ENCODE data around the gene BRAP. TPM values are rescaled to one million over a fixed set of nuclear protein-coding genes. Genes with fewer than 3 reads are reported as not detected.
"Not testable (repeated sequence)": the region's sequence is repeated elsewhere in the genome, so short reads cannot be mapped to it uniquely, and the experiment has no call there.

Gene BRAP
- total RNA-seq, 2 donors from 2014 or later: 12.9 to 13.0 TPM

DNA sequence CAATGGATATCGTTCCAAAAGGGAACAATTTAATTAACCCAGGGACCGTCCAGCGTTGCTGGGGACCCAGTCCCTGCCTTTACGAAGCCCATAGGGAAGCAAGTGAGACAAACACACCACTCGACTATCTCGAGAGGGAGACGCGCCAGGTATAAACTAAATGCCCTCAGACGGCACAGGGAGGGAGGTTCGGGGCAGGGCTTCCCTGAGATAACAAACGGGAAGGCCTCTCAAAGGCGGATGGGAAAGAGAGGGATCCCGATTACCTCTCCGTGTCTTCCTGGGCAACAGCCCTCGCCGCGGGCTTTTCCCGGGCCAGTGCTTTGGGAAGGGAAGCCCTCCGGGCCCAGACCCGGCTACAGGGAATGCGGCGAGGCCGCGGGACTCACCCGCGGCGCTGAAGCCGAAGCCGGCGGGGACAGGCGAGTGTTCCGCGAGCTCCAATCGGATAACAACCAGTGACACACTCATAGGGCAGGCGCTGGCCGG, 390 bp downstream of the BRAP start:
- ATAC-seq (peak; percentile 6 to 34), DNase-seq (peak; percentile 28)
- intact Hi-C loops (cut with DNase I): loop anchor here in 1 of 2 donors (10.0 kb wide), 1 partner anchor 291 kb away; no protein-coding TSS in a partner anchor

DNA sequence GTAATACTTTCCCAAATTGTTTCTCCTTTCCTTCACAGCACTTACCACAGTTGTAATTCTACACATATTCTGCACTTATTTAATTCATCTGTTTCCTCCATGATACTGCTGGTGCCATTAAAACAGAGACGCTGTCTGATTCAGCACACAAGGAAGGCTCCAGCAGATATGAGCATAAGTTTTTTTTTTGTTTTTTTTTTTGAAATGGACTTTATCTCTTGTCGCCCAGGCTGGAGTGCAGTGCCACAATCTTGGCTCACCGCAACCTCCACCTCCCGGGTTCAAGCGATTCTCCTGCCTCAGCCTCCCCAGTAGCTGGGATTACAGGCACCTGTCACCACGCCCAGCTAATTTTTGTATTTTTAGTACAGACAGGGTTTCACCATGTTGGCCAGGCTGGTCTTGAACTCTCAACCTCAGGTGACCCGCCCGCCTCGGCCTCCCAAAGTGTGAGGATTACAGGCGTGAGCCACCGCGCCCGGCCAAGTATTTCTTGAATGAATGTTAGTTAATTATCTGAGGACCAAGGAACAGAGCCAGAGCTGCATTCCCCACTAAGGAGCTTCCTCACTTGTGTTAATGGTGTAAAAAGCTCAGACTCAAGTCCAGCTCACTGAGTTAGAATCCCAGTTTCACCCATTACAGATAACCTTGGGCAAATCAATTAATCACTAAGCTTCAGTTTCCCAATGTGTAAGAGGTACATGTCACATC, 1.1 kb downstream of the BRAP start:
- not testable (repeated sequence) for DNase-seq, ATAC-seq
- intact Hi-C loops (cut with DNase I): loop anchor here in 1 of 2 donors (10.0 kb wide), 1 partner anchor 290 kb away; no protein-coding TSS in a partner anchor

DNA sequence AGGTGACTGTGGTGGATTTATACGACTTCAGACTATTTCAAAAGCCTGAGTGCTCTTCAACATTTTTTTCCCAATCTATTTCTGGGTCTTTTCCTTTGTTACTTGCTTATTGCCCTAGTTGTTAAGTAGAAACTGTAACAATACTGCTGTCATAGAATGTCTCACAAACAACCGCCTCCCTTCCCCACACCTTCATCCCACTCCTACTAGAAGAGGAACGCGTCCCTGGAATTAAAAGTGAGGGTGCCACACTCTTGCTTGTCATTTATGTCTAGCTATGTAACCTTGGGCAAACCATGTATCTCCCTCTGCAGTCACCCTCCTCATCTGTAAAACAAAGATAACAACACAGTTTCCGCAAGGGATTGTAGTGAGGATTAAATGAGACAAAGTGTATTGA, 8.6 kb downstream of the BRAP start:
- DNase-seq (no peak), ATAC-seq (no peak)
- intact Hi-C loops (cut with DNase I): loop anchor here in 1 of 2 donors (10.0 kb wide), 1 partner anchor 282 kb away; no protein-coding TSS in a partner anchor

DNA sequence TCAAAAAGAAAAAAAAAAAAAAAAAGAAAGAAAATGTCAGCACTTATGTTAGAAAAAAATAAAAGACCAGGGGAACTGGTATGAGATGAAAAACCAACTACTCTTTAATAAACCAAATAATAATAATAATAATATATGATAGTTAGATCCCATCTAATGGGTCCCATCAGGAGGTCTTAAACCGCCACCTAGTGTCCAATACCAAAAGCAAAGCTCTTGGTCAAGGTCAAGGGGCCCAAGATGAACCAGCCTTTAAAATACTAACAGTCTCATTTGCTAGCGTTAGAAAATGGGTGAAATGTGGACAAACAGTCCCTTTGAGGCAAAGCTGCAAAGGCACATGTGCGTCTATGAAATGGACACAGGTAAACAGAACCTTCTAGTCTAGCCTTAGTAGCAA, 12.3 kb downstream of the BRAP start:
- ATAC-seq: peak; percentile 36 to 55
- intact Hi-C loops (cut with DNase I): loop anchor here in 1 of 2 donors (10.0 kb wide), 1 partner anchor 279 kb away; no protein-coding TSS in a partner anchor
- no peak for DNase-seq

DNA sequence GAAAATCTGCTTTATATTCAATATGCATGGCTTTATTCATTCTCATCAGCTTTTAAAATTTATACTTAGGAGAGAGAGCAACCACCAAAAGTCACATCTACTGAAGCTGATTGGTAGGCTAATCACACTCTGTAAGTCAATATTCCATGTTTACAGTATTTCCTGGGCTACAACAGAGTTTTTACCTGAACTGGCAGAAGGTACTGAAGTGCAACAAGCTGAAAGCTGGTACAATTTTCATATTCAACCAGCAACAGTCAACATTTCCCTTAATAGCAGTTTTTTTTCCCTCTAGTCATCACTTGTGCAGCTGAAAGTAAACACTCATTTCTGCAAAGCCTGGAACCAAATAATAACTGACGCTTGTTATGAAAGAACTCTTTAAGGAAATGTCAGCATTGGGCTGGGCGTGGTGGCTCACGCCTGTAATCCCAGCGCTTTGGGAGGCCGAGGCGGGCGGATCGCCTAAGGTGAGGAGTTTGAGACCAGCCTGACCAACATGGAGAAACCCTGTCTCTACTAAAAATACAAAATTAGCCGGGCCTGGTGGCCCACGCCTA, 12.9 kb downstream of the BRAP start:
- intact Hi-C loops (cut with DNase I): loop anchor here in 1 of 2 donors (10.0 kb wide), 1 partner anchor 278 kb away; no protein-coding TSS in a partner anchor
- DNase-seq: no peak
- ATAC-seq: no peak

DNA sequence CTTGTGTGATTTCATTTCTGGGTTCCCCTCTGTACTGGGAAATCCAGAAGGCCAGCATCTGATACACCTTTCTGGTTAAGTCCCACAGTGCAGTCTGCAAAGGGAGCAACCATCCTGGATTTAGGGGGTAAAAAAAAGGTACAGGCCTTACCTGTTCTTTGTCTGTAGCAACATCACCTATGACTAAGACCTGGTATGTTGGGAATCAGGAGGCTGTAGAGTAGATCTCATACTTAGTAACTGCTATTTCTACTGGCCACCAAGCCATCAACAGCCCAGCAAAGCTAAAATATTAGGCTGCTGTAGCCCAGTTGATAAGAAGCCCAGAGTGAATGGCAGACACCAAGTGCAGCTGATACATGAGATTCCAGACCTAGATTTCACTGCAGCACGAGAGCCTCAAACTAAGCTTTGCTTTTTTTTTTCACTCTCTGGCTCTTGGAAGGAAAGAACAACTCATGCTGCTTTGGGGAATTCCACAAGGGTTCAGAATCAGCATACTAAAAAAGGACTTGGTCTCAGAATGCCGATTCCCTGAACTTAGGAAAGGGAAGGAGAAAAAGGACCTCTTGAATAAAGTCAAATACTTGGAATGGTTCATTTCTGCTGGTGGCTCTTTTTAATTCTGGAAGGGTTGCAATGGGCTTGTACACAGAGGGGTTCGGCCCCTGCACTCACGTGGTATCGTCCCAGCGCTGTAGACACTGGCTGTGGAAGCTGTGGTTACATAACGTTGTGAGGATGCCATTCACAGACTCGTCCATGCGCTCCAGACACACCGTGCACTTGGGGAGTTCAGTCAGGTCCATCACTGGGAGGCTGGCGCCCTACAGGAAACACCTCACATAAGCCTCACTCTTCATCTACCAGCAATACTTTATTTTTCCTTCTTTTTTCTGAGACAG, 20.5 kb downstream of the BRAP start:
- intact Hi-C loops (cut with DNase I): no loop called here
- ATAC-seq: peak in 1 of 2 donors; percentile 61
- no peak for DNase-seq

DNA sequence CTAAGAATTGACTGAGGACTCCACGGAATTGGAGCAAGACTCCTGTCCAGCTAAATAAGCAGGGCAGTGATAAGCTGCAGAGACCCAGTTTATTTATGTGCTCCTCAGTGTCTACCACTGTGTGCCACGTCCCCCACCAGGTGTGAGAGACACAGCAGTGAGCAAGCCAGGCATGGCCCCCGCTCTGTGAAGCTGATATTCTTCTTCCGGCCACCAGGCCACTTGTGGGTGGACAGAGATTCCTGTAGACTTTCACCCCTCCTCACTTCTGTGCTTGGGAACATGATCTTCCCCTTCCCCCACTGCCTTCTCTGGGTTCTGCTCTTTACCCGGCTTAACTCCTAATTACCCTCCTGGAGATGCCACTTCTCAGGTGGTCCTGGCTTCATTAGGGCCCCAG, 21.3 kb downstream of the BRAP start:
- ATAC-seq: no peak
- no peak for DNase-seq
- intact Hi-C loops (cut with DNase I): no loop called here

DNA sequence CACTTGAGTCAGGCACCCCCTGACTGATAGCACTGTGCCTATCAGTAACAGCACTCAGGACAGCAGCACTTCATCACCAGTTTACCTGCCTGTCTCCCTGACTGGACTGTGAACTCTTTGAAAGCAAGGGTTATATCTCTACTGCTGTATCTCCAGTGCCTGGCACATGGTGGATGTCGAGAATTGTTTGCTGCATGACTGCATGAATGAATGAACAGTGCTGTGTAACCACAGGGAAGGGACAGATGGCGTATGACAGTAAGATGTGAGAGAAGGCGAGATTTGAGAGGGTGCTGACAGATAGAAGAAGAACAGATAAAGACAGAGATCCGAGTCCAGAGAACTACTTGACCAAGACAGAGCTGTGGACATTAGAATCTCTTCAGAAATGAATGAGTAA, 29.7 kb downstream of the BRAP start:
- DNase-seq: no peak
- peak; percentile 30 to 90 for ATAC-seq
- intact Hi-C loops (cut with DNase I): no loop called here

DNA sequence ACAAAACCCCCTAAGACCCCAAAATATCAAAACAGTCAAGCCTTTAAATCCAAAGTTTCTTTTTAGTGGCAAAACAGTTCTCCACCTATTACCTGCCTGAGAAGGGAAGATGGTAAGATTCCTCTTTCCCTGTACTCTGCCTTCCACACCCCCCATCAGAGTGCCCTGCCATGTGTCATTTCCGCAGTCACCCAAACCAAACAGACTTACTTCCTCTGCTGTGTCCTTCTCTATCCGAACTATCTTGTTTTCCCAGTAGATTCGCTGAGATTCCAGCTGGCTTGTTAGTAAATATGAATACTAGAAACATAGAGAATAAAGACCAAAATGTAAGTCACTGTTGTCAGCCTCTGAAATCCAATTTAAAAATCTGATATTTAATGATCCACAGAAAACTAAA, 30.4 kb downstream of the BRAP start:
- ATAC-seq (no peak), DNase-seq (no peak)
- intact Hi-C loops (cut with DNase I): no loop called here

DNA sequence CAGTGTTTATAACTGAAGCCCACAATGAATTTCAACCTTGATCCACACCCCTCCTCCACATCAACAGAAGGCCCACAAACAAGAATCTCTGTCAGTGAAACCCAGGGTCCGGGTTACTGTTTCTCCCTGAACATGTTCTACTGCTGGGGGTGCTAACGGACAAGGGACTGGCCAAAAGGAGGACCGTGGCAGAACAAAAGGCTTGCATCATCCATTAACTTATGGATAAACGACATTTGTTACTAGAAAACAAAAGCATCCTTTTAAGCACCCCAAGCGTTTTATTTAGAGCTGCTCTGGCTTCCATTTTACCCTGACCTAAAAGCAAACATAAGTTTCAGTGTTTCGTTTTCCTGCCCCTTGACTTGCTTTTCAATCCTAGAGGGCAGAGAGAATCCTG, 32.2 kb downstream of the BRAP start:
- ATAC-seq (no peak), DNase-seq (no peak)
- intact Hi-C loops (cut with DNase I): no loop called here

DNA sequence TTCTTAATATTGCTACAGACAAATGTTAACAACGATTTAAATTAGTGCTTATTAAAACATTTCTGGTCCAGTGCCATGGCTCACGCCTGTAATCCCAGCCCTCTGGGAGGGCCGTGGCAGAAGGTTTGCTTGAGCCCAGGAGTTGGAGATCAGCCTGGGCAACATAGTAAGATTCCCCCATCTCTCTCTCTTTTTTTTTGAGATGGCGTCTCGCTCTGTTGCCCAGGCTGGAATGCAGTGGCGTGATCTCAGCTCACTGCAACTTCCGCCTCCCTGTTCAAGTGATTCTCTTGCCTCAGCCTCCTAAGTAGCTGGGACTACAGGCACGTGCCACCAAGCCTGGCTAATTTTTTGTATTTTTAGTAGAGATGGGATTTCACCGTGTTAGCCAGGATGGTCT, 33.2 kb downstream of the BRAP start:
- intact Hi-C loops (cut with DNase I); ATAC-seq; DNase-seq: not testable (repeated sequence)

DNA sequence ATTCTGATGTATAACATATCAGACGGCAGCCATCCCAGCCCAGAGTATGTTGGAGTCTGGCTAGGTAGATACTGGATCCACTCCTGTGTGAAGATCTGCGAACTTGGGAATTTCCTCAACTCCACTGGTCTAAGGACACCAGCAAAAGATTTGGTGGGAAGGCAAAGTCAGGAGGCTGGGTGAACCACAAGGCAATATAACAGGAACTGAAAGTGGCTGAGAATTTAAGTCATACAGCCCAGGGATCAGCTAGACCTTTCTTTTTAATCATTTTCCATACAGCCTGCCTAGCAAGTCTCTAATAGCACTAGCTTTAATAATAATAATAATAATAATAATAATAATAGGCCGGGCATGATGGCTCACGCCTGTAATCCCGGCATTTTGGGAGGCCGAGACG, 34.8 kb downstream of the BRAP start:
- DNase-seq (no peak), ATAC-seq (no peak)
- intact Hi-C loops (cut with DNase I): no loop called here

DNA sequence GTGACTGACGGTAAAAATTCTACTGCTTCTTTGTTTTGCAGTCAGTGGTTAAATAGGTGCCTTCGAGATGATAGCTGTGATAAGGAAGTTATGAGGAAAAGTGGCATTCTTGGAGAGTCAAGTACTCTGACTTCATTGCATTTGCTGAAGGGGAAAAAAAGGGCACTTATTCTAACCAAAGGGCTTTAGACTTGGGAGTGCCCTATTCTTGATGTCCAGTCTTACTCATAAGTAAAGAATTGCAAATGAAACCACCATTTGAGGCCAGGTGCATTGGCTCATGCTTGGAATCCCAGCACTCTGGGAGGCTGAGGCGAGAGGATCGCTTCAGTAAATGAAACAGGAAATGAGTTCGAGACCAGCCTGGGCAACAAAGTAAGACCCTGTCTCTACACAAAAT, 40.3 kb downstream of the BRAP start:
- no peak for DNase-seq
- no peak for ATAC-seq
- intact Hi-C loops (cut with DNase I): no loop called here

DNA sequence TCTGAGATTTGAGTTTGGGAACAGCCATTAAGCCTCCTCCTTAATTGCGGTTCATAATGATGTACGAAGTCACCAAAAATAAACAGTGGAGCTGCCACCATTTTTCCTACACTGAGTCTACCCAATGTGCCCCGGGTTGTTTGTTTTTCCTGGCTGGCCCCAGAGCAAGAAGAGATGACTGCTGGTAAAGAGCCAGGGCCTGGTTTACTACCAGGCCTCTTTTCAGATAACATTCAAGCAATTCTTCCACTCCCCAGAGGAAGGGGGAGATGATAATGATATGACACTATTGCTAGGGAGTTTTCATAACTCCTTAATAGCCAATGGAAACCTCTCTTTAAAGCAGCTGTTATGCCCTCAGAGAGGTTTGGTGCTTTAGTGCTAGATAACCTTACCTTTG, 42.3 kb downstream of the BRAP start:
- peak; percentile 66 to 81 for ATAC-seq
- peak; percentile 71 for DNase-seq
- intact Hi-C loops (cut with DNase I): no loop called here

DNA sequence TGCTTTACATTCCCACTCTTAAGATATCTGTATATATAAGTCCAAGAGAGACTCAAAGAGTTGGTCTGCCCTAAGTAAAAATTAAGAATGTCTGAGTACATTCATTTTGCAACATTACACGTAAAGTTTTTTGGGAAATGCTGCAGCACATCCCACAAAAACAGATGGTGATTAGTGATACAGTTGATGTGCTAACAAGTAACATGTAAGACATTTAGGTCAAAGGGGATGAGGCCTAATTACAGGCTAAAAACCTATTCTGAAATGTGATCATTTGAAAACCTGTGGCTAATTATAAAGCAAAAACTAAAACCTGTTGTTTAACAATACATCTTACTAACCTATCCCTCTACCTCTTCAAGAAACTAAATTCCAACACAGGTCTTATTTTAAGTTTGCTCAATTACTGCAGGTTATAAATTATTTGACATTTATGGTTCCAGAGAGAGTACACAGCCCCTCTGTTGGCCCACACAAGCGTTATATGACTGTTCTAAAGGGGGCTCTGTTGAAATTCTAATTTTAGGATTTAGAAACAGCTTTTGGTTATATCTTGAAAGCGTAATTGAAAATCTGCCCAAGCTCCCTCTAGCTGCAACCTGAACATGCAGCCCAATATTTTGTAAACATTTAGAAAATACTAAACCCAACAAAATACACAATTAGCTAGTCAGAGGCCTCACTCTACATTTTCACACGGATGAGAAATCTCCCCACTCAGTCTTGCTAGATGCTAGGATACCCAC, 42.9 kb downstream of the BRAP start:
- ATAC-seq (no peak), DNase-seq (no peak)
- intact Hi-C loops (cut with DNase I): no loop called here

DNA sequence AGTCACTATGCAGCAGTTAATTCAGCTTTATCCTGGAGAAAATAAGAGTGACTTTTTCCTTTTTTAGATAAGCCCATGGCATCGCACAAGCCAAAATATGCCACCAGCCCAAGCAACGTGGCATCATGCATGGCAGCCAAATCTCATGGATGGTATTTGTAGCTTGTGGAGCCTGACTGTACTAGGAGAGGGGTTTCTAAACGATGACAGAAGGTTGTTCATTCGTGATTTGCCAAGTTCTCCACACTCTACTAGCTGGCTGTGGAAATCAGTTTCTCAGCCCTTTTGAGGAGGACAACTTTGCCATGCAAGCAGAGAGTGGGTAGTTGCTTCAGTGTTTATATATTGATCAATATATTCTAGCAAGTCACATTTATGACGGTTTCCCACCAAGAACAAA, 45.2 kb downstream of the BRAP start:
- DNase-seq (no peak), ATAC-seq (no peak)
- intact Hi-C loops (cut with DNase I): no loop called here

DNA sequence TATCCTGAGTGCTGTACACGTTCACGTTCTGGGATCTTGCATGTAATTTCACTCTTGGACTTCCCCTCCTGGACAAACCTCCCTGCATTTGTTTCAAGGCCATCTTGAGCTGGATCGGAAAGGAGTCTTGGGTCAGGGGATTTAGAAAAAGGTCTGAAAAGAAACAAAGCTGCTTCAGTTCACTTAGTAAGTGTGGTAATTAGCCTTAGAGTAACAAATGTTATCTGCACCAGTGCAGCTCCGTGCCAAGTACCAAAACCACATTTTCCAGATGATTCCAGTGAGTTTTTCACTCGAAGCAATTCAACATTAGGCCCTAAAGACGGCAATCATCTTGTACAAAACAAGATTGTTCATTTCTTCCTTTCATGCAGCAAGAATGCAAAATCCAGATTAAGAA, 47.2 kb downstream of the BRAP start:
- intact Hi-C loops (cut with DNase I): no loop called here

DNA sequence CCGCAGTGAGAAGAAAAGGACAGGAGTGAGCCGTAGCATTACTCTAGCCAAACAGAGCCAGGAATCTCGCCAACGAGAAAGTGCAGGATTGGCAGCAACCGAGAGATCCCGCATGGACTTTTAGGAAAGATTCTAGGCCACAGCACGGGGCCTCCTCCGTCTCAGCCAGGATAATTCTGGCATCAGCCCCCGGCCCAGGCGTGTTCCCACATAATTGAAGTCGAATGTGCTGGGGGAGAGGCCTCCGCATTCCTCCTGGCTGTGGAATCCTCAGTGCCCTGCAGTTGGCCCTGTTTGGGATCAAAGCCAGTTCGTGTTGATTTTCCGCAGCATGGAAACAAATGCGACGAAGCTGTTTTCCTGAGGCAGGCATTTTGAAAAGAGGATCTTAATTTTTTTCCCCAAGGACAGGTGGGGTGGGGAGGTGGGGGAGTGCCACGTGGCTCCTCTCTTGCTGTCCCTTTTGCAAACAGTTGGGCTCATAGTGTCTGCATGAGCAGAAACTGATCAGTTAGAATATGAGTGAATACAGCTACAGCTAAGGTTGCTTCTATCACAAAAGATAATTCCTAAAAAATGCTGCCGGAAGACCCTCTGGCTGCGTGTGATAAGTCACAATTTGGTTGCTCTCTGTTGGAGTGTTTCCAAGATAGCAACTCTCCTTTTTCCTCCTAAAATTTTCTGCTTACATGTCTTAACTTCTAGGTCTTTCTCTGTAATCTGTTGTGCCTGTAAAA, 49.4 kb downstream of the BRAP start:
- ATAC-seq: peak; percentile 86 to 92

More for the DNA sequence above, 47.2 kb downstream of the BRAP start:
- ATAC-seq (no peak), DNase-seq (no peak)

More for the DNA sequence above, 49.4 kb downstream of the BRAP start:
- intact Hi-C loops (cut with DNase I): no loop called here
- DNase-seq: peak; percentile 60

Measured in left cardiac atrium (tissue), 4 donors.